SK-N-SH (cell line): Measurements from ENCODE around the gene MPP4. TPM values are rescaled to one million over a fixed set of nuclear protein-coding genes. Genes with fewer than 3 reads are reported as not detected.

Experiments
- CTCF ChIA-PET: fragments of 300-600, 350-600 bp; formaldehyde crosslinking; extraction: SDS; loops from one replicate; lab custom pipeline; 2021; lab: Yijun Ruan, JAX
- POLR2A ChIA-PET: fragments of 350-600 bp; sonication (Branson Sonifier 250); formaldehyde crosslinking; extraction: SDS; loops from one replicate; lab custom pipeline; 2020; ENCODE audit warnings: antibody characterized with exemption, inconsistent platforms; lab: Yijun Ruan, JAX
- DNase-seq: peaks from one replicate; pipeline ENCODE4 v3.0.0; 2012
- H2AFZ ChIP-seq: fragments of 200-600 bp; sonication (generic); 2 replicates; pipeline ENCODE4 v1.8.1; 2016; ENCODE audit warnings: antibody characterized with exemption, mild to moderate bottlenecking, low read depth
- H3F3A ChIP-seq: fragments of 200-600 bp; sonication (generic); replicated peaks from 2 replicates; pipeline ENCODE3; 2016; ENCODE audit warnings: antibody characterized with exemption, mild to moderate bottlenecking; ENCODE audit not compliant: insufficient read depth
- H3K27ac ChIP-seq, 2 experiments: fragments of 200-500 bp in 1 of 2; fragments of 200-600 bp in 1 of 2; sonication (Bioruptor generic) in 1 of 2; sonication (generic), shearing (Covaris generic) in 1 of 2; 2 replicates each; pipeline versions ENCODE4 v1.5.1 to v1.6.1; 2014 to 2016; ENCODE audit warnings: low read depth in 2 of 2, inconsistent platforms in 1 of 2, low read length in 1 of 2, mild to moderate bottlenecking in 1 of 2, mixed read lengths in 1 of 2
- H3K27me3 ChIP-seq: fragments of 200-600 bp; sonication (generic), shearing (Covaris generic); 2 replicates; pipeline ENCODE4 v1.6.1; 2016; ENCODE audit warnings: mixed run types; ENCODE audit not compliant: insufficient read depth
- H3K36me3 ChIP-seq, 2 experiments: fragments of 200-500 bp in 1 of 2; fragments of 200-600 bp in 1 of 2; sonication (Bioruptor generic) in 1 of 2; sonication (generic) in 1 of 2; replicated peaks in 1 of 2; 2 replicates each; pipeline versions ENCODE3 to v1.5.1; 2014 to 2016; ENCODE audit warnings: low read length in 1 of 2, mild to moderate bottlenecking in 1 of 2; ENCODE audit not compliant: insufficient read depth in 2 of 2, control insufficient read depth in 1 of 2
- H3K4me1 ChIP-seq, 2 experiments: fragments of 200-500 bp in 1 of 2; fragments of 200-600 bp in 1 of 2; sonication (Bioruptor generic) in 1 of 2; sonication (generic), shearing (Covaris generic) in 1 of 2; 2 replicates each; pipeline versions ENCODE4 v1.5.1 to v1.6.1; 2014 to 2016; ENCODE audit warnings: low read depth in 1 of 2, low read length in 1 of 2, mixed run types in 1 of 2; ENCODE audit not compliant: insufficient read depth in 2 of 2, control insufficient read depth in 1 of 2
- H3K4me2 ChIP-seq: fragments of 200-600 bp; sonication (generic), shearing (Covaris generic); 2 replicates; pipeline ENCODE4 v1.6.1; 2017; ENCODE audit warnings: mixed run types
- H3K4me3 ChIP-seq, 2 experiments: fragments of 200-500 bp in 1 of 2; fragments of 200-600 bp in 1 of 2; sonication (Bioruptor generic) in 1 of 2; sonication (generic), shearing (Covaris generic) in 1 of 2; 2 replicates each; pipeline versions ENCODE4 v1.5.1 to v1.8.1; 2014 to 2016; ENCODE audit warnings: low read depth in 2 of 2, inconsistent platforms in 1 of 2, low read length in 1 of 2, mild to moderate bottlenecking in 1 of 2, mixed read lengths in 1 of 2, moderate library complexity in 1 of 2
- H3K79me2 ChIP-seq: fragments of 200-600 bp; sonication (generic); 2 replicates; pipeline ENCODE4 v1.8.1; 2017; ENCODE audit warnings: mild to moderate bottlenecking; ENCODE audit not compliant: insufficient read depth
- H3K9ac ChIP-seq: fragments of 200-600 bp; sonication (generic); 2 replicates; pipeline ENCODE4 v1.6.1; 2017; ENCODE audit warnings: mixed run types
- H3K9me2 ChIP-seq: fragments of 200-600 bp; sonication (generic); 2 replicates; pipeline ENCODE4 v1.6.1; 2017; ENCODE audit warnings: mixed run types
- H3K9me3 ChIP-seq: fragments of 200-600 bp; sonication (generic); 2 replicates; pipeline ENCODE4 v1.6.1; 2017; ENCODE audit warnings: mixed run types, mild to moderate bottlenecking, moderate library complexity
- H4K20me1 ChIP-seq: fragments of 200-600 bp; sonication (generic); 2 replicates; pipeline ENCODE4 v1.6.1; 2017; ENCODE audit warnings: mild to moderate bottlenecking, mixed run types; ENCODE audit not compliant: insufficient read depth
- EP300 ChIP-seq, 2 experiments: IDR thresholded peaks; 2 replicates each; pipeline versions ENCODE4 v1.4.0 to v1.6.1; 2012; ENCODE audit warnings: borderline replicate concordance in 1 of 2, low read depth in 1 of 2, low read length in 1 of 2
- FOSL2 ChIP-seq: IDR thresholded peaks from 2 replicates; pipeline ENCODE4 v1.4.0; 2012; ENCODE audit warnings: low read depth, mild to moderate bottlenecking, moderate library complexity, borderline replicate concordance
- FOXJ3 ChIP-seq: sonication (generic); formaldehyde crosslinking; IDR thresholded peaks from 2 replicates; pipeline ENCODE4 v1.5.1; 2020; ENCODE audit warnings: mild to moderate bottlenecking, missing genetic modification reagents
- FOXM1 ChIP-seq: IDR thresholded peaks from 2 replicates; pipeline ENCODE4 v1.4.0; 2012; ENCODE audit warnings: low read depth, mild to moderate bottlenecking
- GABPA ChIP-seq: IDR thresholded peaks from 2 replicates; pipeline ENCODE4 v1.4.0; 2012; ENCODE audit warnings: low read depth, mild to moderate bottlenecking
- JUND ChIP-seq: IDR thresholded peaks from 2 replicates; pipeline ENCODE4 v1.4.0; 2012
- POLR2AphosphoS5 ChIP-seq: IDR thresholded peaks from 2 replicates; pipeline ENCODE4 v1.6.1; 2012; ENCODE audit warnings: low read depth, low read length
- RCOR1 ChIP-seq: fragments of 150-350 bp; IDR thresholded peaks from 2 replicates; pipeline ENCODE4 v1.6.1; 2017; ENCODE audit warnings: antibody characterized with exemption, low read length
- RFX5 ChIP-seq: IDR thresholded peaks from 2 replicates; pipeline ENCODE4 v1.6.1; 2012; ENCODE audit warnings: mild to moderate bottlenecking, improper control_type of control experiment, low read length
- RXRA ChIP-seq: IDR thresholded peaks from 2 replicates; pipeline ENCODE4 v1.4.0; 2012; ENCODE audit warnings: low read depth, mild to moderate bottlenecking, borderline replicate concordance
- TAF1 ChIP-seq: IDR thresholded peaks from 2 replicates; pipeline ENCODE4 v1.6.1; 2012; ENCODE audit warnings: low read depth, mild to moderate bottlenecking, low read length, moderate library complexity, borderline replicate concordance
- TCF12 ChIP-seq: IDR thresholded peaks from 2 replicates; pipeline ENCODE4 v1.4.0; 2012
- YY1 ChIP-seq: IDR thresholded peaks from 2 replicates; pipeline ENCODE4 v1.4.0; 2012; ENCODE audit warnings: low read depth, mild to moderate bottlenecking
- WGBS: methylation state at CpG from one replicate; pipeline ENCODE4 v1.1.6; 2017; ENCODE audit warnings: low lambda C conversion rate; 5-methylcytosine and 5-hydroxymethylcytosine counted together
- polyA plus RNA-seq, 3 experiments: library from polyadenylated mRNA; depleted of rRNA; stranded (reverse); fragments of >200 nt; gene quantifications; 2 replicates each; pipeline ENCODE4 v1.2.3, GENCODE V29; 2012
- TF ChIP-seq, protein P1 (sequence below): IDR thresholded peaks from 2 replicates; pipeline ENCODE4 v1.4.0; 2012; ENCODE audit warnings: low read depth, borderline replicate concordance
- TF ChIP-seq, protein P2 (sequence below): IDR thresholded peaks from 2 replicates; pipeline ENCODE4 v1.4.0; 2012; ENCODE audit warnings: low read depth, borderline replicate concordance
- TF ChIP-seq, protein P3 (sequence below): fragments of 150-350 bp; IDR thresholded peaks from 2 replicates; pipeline ENCODE4 v1.6.1; 2017; ENCODE audit warnings: antibody characterized with exemption, low read length, low read depth, borderline replicate concordance
- TF ChIP-seq, protein P4 (sequence below): fragments of 150-350 bp; IDR thresholded peaks from 2 replicates; pipeline ENCODE4 v1.6.1; 2016; ENCODE audit warnings: mild to moderate bottlenecking, low read depth, low read length

The MPP4 gene
- polyA plus RNA-seq, 1 of the 3 experiments (the other 2 are of a cell fraction): 24.4 TPM

DNA sequence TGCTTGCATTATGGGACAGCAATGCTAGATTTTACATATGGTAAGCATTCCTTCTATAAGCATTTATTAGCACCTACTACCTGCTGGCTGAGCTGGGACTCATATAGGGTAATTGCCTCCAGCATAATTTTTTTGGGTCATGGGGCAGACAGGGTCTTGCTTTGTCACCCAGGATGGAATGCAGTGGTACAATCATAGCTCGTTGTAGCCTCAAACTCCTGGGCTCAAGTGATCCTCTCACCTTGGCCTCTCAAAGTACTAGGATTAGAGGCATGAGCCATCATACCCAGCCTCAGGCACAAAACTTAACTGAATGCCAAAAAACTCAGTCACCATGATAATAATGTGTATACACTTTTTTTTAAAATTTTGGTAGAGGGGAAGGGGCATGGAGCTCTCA lies 90.4 kb downstream of the MPP4 start:
- POLR2A ChIA-PET: no interaction called here
- TF ChIP-seq, protein P1, sequence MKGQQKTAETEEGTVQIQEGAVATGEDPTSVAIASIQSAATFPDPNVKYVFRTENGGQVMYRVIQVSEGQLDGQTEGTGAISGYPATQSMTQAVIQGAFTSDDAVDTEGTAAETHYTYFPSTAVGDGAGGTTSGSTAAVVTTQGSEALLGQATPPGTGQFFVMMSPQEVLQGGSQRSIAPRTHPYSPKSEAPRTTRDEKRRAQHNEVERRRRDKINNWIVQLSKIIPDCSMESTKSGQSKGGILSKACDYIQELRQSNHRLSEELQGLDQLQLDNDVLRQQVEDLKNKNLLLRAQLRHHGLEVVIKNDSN: no peak
- TF ChIP-seq POLR2AphosphoS5: no peak
- no peak for TF ChIP-seq JUND
- TF ChIP-seq RXRA: no peak
- no peak for TF ChIP-seq RCOR1
- no peak for TF ChIP-seq EP300 (IDR thresholded peaks at IDR 0.05; ENCODE audit: borderline replicate concordance in 1 of 2, low read depth in 1 of 2, low read length in 1 of 2)
- TF ChIP-seq FOXM1: no peak
- no peak for TF ChIP-seq RFX5
- no peak for TF ChIP-seq TCF12
- TF ChIP-seq, protein P2, sequence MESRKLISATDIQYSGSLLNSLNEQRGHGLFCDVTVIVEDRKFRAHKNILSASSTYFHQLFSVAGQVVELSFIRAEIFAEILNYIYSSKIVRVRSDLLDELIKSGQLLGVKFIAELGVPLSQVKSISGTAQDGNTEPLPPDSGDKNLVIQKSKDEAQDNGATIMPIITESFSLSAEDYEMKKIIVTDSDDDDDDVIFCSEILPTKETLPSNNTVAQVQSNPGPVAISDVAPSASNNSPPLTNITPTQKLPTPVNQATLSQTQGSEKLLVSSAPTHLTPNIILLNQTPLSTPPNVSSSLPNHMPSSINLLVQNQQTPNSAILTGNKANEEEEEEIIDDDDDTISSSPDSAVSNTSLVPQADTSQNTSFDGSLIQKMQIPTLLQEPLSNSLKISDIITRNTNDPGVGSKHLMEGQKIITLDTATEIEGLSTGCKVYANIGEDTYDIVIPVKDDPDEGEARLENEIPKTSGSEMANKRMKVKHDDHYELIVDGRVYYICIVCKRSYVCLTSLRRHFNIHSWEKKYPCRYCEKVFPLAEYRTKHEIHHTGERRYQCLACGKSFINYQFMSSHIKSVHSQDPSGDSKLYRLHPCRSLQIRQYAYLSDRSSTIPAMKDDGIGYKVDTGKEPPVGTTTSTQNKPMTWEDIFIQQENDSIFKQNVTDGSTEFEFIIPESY: no peak
- TF ChIP-seq GABPA: no peak
- TF ChIP-seq, protein P3, sequence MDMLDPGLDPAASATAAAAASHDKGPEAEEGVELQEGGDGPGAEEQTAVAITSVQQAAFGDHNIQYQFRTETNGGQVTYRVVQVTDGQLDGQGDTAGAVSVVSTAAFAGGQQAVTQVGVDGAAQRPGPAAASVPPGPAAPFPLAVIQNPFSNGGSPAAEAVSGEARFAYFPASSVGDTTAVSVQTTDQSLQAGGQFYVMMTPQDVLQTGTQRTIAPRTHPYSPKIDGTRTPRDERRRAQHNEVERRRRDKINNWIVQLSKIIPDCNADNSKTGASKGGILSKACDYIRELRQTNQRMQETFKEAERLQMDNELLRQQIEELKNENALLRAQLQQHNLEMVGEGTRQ: no peak
- TF ChIP-seq FOSL2: no peak
- no peak for TF ChIP-seq TAF1
- 67% methylated on average over 1 of the region's 1 CpG for WGBS
- Histone ChIP-seq H3K9ac (no peak overlapping the region), H2AFZ (no peak overlapping the region), H3K27me3 (no peaks in the 10 kb centered on the region), H3K9me2 (no peaks in the 10 kb centered on the region), H3K4me1 (no peaks in the 10 kb centered on the region), H3K4me3 (no peak overlapping the region), H4K20me1 (no peaks in the 10 kb centered on the region), H3K36me3 (no peaks in the 10 kb centered on the region), H3F3A (no peaks in the 10 kb centered on the region), H3K4me2 (no peak overlapping the region), H3K27ac (no peak overlapping the region), H3K79me2 (no peaks in the 10 kb centered on the region), H3K9me3 (no peaks in the 10 kb centered on the region)
- DNase-seq: no peak
- CTCF ChIA-PET: interaction anchor here (0.8 kb wide), 1 partner anchor 12 kb away, joined by 3 read pairs; no protein-coding TSS in a partner anchor

DNA sequence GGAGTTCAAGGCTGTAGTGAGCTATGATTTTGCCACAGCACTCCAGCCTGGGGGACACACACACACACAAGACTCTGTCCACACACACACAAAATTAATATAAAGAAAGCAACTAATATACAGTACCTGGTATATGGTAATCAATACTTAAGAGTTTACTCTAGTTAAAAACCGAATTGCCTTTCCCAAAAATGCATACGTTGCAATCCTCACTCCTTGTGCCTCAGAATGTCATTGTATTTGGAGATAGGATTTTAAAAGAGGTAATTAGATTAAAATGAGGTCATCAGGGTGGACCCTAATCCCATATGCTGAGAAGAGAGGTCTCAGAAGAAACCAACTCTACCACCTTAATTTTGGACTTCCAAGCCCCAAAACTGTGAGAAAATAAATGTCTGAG lies 90.9 kb downstream of the MPP4 start:
- CTCF ChIA-PET: interaction anchor here (0.8 kb wide), 1 partner anchor 11 kb away, joined by 3 read pairs; no protein-coding TSS in a partner anchor
- no peaks in the 10 kb centered on the region for H3K27me3 ChIP-seq
- no peak for DNase-seq
- no peaks in the 10 kb centered on the region for H3K4me1 ChIP-seq
- H3K36me3 ChIP-seq: no peaks in the 10 kb centered on the region
- WGBS: 83% methylated on average over 2 of the region's 2 CpGs
- no peak overlapping the region for H3K4me3 ChIP-seq
- H3K79me2 ChIP-seq: no peaks in the 10 kb centered on the region
- no peak overlapping the region for H3K27ac ChIP-seq
- no peaks in the 10 kb centered on the region for H3K9me3 ChIP-seq
- POLR2A ChIA-PET: no interaction called here
- TF ChIP-seq FOXJ3 (CRISPR knock-in tag) (no peak), JUND (no peak), YY1 (no peak)
- TF ChIP-seq, protein P4, sequence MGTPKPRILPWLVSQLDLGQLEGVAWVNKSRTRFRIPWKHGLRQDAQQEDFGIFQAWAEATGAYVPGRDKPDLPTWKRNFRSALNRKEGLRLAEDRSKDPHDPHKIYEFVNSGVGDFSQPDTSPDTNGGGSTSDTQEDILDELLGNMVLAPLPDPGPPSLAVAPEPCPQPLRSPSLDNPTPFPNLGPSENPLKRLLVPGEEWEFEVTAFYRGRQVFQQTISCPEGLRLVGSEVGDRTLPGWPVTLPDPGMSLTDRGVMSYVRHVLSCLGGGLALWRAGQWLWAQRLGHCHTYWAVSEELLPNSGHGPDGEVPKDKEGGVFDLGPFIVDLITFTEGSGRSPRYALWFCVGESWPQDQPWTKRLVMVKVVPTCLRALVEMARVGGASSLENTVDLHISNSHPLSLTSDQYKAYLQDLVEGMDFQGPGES: no peak
- H3K4me2 ChIP-seq: no peak overlapping the region
- no peaks in the 10 kb centered on the region for H4K20me1 ChIP-seq
- no peak overlapping the region for H2AFZ ChIP-seq
- no peaks in the 10 kb centered on the region for H3F3A ChIP-seq
- no peaks in the 10 kb centered on the region for H3K9me2 ChIP-seq
- no peak overlapping the region for H3K9ac ChIP-seq
